Endothelial cell of umbilical vein (primary cell): ENCODE results near the gene STK38L. TPM values are rescaled to one million over a fixed set of nuclear protein-coding genes. Genes with fewer than 3 reads are reported as not detected.

ENCODE experiments used
- BruUV-seq: library from RNA; stranded (reverse); fragments of 400-500 nt; replicated peaks from 2 replicates; lab custom pipeline; 2021; lab: Mats Ljungman, UMichigan
- CTCF ChIA-PET: fragments of 300-600, 350-600 bp; sonication (Branson Sonifier 250); formaldehyde crosslinking; loops from one replicate; lab custom pipeline; 2021; ENCODE audit warnings: antibody characterized with exemption, inconsistent platforms; lab: Charles Lee
- POLR2A ChIA-PET: fragments of 300-600, 350-600 bp; sonication (Branson Sonifier 250); formaldehyde crosslinking; loops from one replicate; lab custom pipeline; 2021; ENCODE audit warnings: antibody characterized with exemption, inconsistent platforms; lab: Charles Lee
- DNase-seq: peaks from one replicate; pipeline ENCODE4 v3.0.0-alpha.2; 2011; ENCODE audit warnings: low read depth, low spot score
- FAIRE-seq: peaks from 2 replicates; lab custom pipeline; 2011; peaks lifted over from hg19 to GRCh38; lab: Jason Lieb, UNC
- H2AFZ ChIP-seq: 2 replicates; pipeline ENCODE4 v1.6.0; 2012; ENCODE audit warnings: low read depth, low read length, control low read depth, inconsistent platforms
- H3K27ac ChIP-seq: 2 replicates; pipeline ENCODE4 v1.5.1; 2011; ENCODE audit warnings: low read depth, mild to moderate bottlenecking, control low read depth, low read length, moderate library complexity; ENCODE audit not compliant: insufficient read depth
- H3K27me3 ChIP-seq, 2 experiments: 2 replicates each; pipeline versions ENCODE4 v1.6.0 to v1.6.1; 2011; ENCODE audit warnings: low read length in 2 of 2, mixed read lengths in 1 of 2; ENCODE audit not compliant: control insufficient read depth in 2 of 2, insufficient read depth in 2 of 2
- H3K36me3 ChIP-seq, 2 experiments: 2 replicates in 1 of 2; 3 replicates in 1 of 2; pipeline ENCODE4 v1.5.1; 2011; ENCODE audit warnings: low read length in 2 of 2, mild to moderate bottlenecking in 1 of 2, moderate library complexity in 1 of 2; ENCODE audit not compliant: control insufficient read depth in 2 of 2, insufficient read depth in 2 of 2; ENCODE audit errors: extremely low read depth in 1 of 2
- H3K4me1 ChIP-seq: 3 replicates; pipeline ENCODE4 v1.5.1; 2011; ENCODE audit warnings: mild to moderate bottlenecking, low read length; ENCODE audit not compliant: control insufficient read depth, insufficient read depth; ENCODE audit errors: extremely low read depth
- H3K4me2 ChIP-seq: 2 replicates; pipeline ENCODE4 v1.6.1; 2011; ENCODE audit warnings: low read length, control low read depth, mixed read lengths; ENCODE audit not compliant: insufficient read depth
- H3K4me3 ChIP-seq, 3 experiments: fragments of 200-600 bp in 1 of 3; sonication (generic), shearing (Covaris generic) in 1 of 3; replicated peaks in 1 of 3; 2 replicates each; pipeline ENCODE4 v1.5.1; 2011 to 2016; ENCODE audit warnings: control low read depth in 3 of 3, low read length in 3 of 3, mild to moderate bottlenecking in 2 of 3, inconsistent platforms in 1 of 3, low read depth in 1 of 3, moderate library complexity in 1 of 3; ENCODE audit not compliant: insufficient read depth in 1 of 3
- H3K79me2 ChIP-seq: 2 replicates; pipeline ENCODE4 v1.6.0; 2012; ENCODE audit warnings: low read length, inconsistent platforms; ENCODE audit not compliant: control insufficient read depth, insufficient read depth
- H3K9ac ChIP-seq: replicated peaks from 2 replicates; pipeline ENCODE3; 2011; ENCODE audit warnings: low read length, control low read depth; ENCODE audit not compliant: insufficient read depth; ENCODE audit errors: extremely low read depth
- H3K9me1 ChIP-seq: replicated peaks from 3 replicates; pipeline ENCODE4 v1.6.0; 2011; ENCODE audit warnings: mild to moderate bottlenecking, low read length; ENCODE audit not compliant: control insufficient read depth, insufficient read depth; ENCODE audit errors: extremely low read depth
- H3K9me3 ChIP-seq: replicated peaks from 2 replicates; pipeline ENCODE4 v1.5.1; 2012; ENCODE audit warnings: low read length, inconsistent platforms; ENCODE audit not compliant: control insufficient read depth, insufficient read depth
- H4K20me1 ChIP-seq: replicated peaks from 2 replicates; pipeline ENCODE3; 2011; ENCODE audit warnings: mild to moderate bottlenecking, low read length; ENCODE audit not compliant: control insufficient read depth, insufficient read depth; ENCODE audit errors: extremely low read depth
- EZH2 ChIP-seq: IDR thresholded peaks from 2 replicates; pipeline ENCODE4 v1.6.1; 2012; ENCODE audit warnings: borderline replicate concordance, low read depth, mild to moderate bottlenecking, moderate library complexity, low read length, inconsistent platforms; ENCODE audit not compliant: severe bottlenecking
- FOS ChIP-seq: IDR thresholded peaks from 2 replicates; pipeline ENCODE4 v1.6.1; 2011; ENCODE audit warnings: mild to moderate bottlenecking, low read length, moderate library complexity, borderline replicate concordance; ENCODE audit not compliant: insufficient read depth
- GATA2 ChIP-seq: IDR thresholded peaks from 2 replicates; pipeline ENCODE4 v1.7.0; 2011; ENCODE audit warnings: low read depth, mild to moderate bottlenecking, moderate library complexity, mixed read lengths, low read length; ENCODE audit not compliant: insufficient read length, insufficient read depth
- JUN ChIP-seq: IDR thresholded peaks from 2 replicates; pipeline ENCODE4 v1.6.1; 2011; ENCODE audit warnings: borderline replicate concordance, low read depth; ENCODE audit not compliant: insufficient read length, insufficient read depth
- MAX ChIP-seq: IDR thresholded peaks from 2 replicates; pipeline ENCODE4 v1.6.1; 2011; ENCODE audit not compliant: insufficient read depth, insufficient read length
- MYC ChIP-seq: IDR thresholded peaks from one replicate; pipeline ENCODE4 v1.6.1; 2011; ENCODE audit warnings: mild to moderate bottlenecking, low read depth, low read length
- POLR2A ChIP-seq: IDR thresholded peaks from 2 replicates; pipeline ENCODE4 v1.6.1; 2012; ENCODE audit warnings: low read depth, mild to moderate bottlenecking, control low read depth, low read length
- POLR2AphosphoS5 ChIP-seq: IDR thresholded peaks from 2 replicates; pipeline ENCODE4 v1.6.1; 2012; ENCODE audit warnings: low read depth, mild to moderate bottlenecking, control low read depth, low read length, moderate library complexity; ENCODE audit not compliant: insufficient read depth
- dilution Hi-C: fragments of 300-500 bp; cut with MboI; formaldehyde crosslinking; loops from one replicate; pipeline ENCODE4 v1.15.0; 2019; ENCODE audit warnings: low sequenced_read_pairs; ENCODE audit not compliant: extremely low pct_ligation_motif_present
- intact Hi-C: fragments of 100-400 bp; cut with micrococcal nuclease; formaldehyde crosslinking; loops from one replicate; pipeline ENCODE4 v1.10.0; 2022
- polyA plus RNA-seq, 4 experiments: library from polyadenylated mRNA; depleted of rRNA in 3 of 4; stranded (reverse) in 3 of 4; unstranded in 1 of 4; fragments of >200 nt; gene quantifications; 2 replicates each; pipeline versions ENCODE4 v1.2.1 to v1.2.3, GENCODE V29; 2011 to 2012; ENCODE audit warnings: missing spikeins in 1 of 4
- total RNA-seq: library from RNA; stranded (reverse); gene quantifications from 2 replicates; pipeline ENCODE4 v1.2.3, GENCODE V29; 2021
- TF ChIP-seq, protein P1 (sequence below), 2 donors: IDR thresholded peaks; 1 replicate in 1 of 2; 2 replicates in 1 of 2; pipeline ENCODE4 v1.5.1; 2011; ENCODE audit warnings: low read length in 2 of 2, mild to moderate bottlenecking in 2 of 2, moderate library complexity in 2 of 2, control low read depth in 1 of 2, inconsistent platforms in 1 of 2, low read depth in 1 of 2; ENCODE audit not compliant: insufficient read depth in 1 of 2; ENCODE audit errors: extremely low read depth in 1 of 2

The STK38L gene
- total and polyA plus RNA-seq, 2 donors (not counting 3 experiments of a cell fraction or from before 2014, with no cell fraction given): 14.7 to 58.4 TPM

- dilution Hi-C loops (no loop called here), intact Hi-C loops (loop anchor here (2.0 kb wide), 1 partner anchor 23 kb away; no protein-coding TSS in a partner anchor)
- POLR2A ChIA-PET: no interaction called here
- DNase-seq (peak; percentile 64), FAIRE-seq (peak; percentile 83)
- Histone ChIP-seq H3K79me2 (peaks cover 79% of the 10 kb centered on the region), H3K27me3 (no peaks in the 10 kb centered on the region), H3K9me1 (no peaks in the 10 kb centered on the region), H3K4me1 (peaks cover 23% of the 10 kb centered on the region), H4K20me1 (no peaks in the 10 kb centered on the region), H3K36me3 (no peaks in the 10 kb centered on the region), H3K9ac (no peak overlapping the region), H3K9me3 (no peaks in the 10 kb centered on the region), H3K4me2 (peak overlapping the region; percentile 63), H3K4me3 (no peak overlapping the region), H3K27ac (peak overlapping the region; percentile 48), H2AFZ (no peak overlapping the region)
- no peak for TF ChIP-seq MAX
- no peak for TF ChIP-seq POLR2A
- TF ChIP-seq EZH2: no peak
- peak; percentile 91 for TF ChIP-seq FOS
- TF ChIP-seq POLR2AphosphoS5: peak; percentile 69
- peak; percentile 77 for TF ChIP-seq JUN
- CTCF ChIA-PET: interaction anchor here (0.9 to 1.5 kb wide), 3 partner anchors 10 to 23 kb away, joined by 3 to 4 read pairs (median 3); no protein-coding TSS in a partner anchor
- TSS peak; percentile 99 for BruUV-seq
These were observed 99.3 kb downstream of the STK38L start for GRCh38 chr12:27343255-27344000.

GRCh38 chr12:27344246-27344645 is 100.2 kb downstream of the STK38L start:
- no peak overlapping the region for H2AFZ ChIP-seq
- no TSS peak for BruUV-seq
- ChIA-PET POLR2A (no interaction called here), CTCF (interaction anchor here (0.9 to 1.0 kb wide), 2 partner anchors 11 to 22 kb away, joined by 3 read pairs; no protein-coding TSS in a partner anchor)
- FAIRE-seq (no peak), DNase-seq (no peak)
- peak overlapping the region; percentile 63 for H3K4me2 ChIP-seq
- H3K9me1 ChIP-seq: no peaks in the 10 kb centered on the region
- intact Hi-C loops: no loop called here
- H3K36me3 ChIP-seq: no peaks in the 10 kb centered on the region
- no peaks in the 10 kb centered on the region for H3K9me3 ChIP-seq
- no peaks in the 10 kb centered on the region for H4K20me1 ChIP-seq
- no peaks in the 10 kb centered on the region for H3K27me3 ChIP-seq
- peaks cover 23% of the 10 kb centered on the region for H3K4me1 ChIP-seq
- dilution Hi-C loops: no loop called here
- TF ChIP-seq, protein P1, sequence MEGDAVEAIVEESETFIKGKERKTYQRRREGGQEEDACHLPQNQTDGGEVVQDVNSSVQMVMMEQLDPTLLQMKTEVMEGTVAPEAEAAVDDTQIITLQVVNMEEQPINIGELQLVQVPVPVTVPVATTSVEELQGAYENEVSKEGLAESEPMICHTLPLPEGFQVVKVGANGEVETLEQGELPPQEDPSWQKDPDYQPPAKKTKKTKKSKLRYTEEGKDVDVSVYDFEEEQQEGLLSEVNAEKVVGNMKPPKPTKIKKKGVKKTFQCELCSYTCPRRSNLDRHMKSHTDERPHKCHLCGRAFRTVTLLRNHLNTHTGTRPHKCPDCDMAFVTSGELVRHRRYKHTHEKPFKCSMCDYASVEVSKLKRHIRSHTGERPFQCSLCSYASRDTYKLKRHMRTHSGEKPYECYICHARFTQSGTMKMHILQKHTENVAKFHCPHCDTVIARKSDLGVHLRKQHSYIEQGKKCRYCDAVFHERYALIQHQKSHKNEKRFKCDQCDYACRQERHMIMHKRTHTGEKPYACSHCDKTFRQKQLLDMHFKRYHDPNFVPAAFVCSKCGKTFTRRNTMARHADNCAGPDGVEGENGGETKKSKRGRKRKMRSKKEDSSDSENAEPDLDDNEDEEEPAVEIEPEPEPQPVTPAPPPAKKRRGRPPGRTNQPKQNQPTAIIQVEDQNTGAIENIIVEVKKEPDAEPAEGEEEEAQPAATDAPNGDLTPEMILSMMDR (IDR thresholded peaks at IDR 0.05; ENCODE audit: extremely low read depth in 1 of 2, insufficient read depth in 1 of 2, low read depth in 1 of 2, low read length in 2 of 2): no peak
- TF ChIP-seq JUN: no peak
- TF ChIP-seq GATA2: no peak
- no peak for TF ChIP-seq MYC
- H3K9ac ChIP-seq: no peak overlapping the region
- peaks cover 78% of the 10 kb centered on the region for H3K79me2 ChIP-seq
- H3K4me3 ChIP-seq: no peak overlapping the region
- peak overlapping the region; percentile 48 for H3K27ac ChIP-seq
